ENCODE results near the gene RANBP1.

Gene RANBP1

GRCh38 chr22:20140107-20140445 is 24.2 kb downstream of the RANBP1 start:
- Mint-ChIP-seq H3K27me3 (no peaks in the 10 kb centered on the region), H3K4me3 (no peak overlapping the region), H3K4me1 (peaks cover 16% of the 10 kb centered on the region), H3K27ac (no peak overlapping the region), H3K36me3 (ENCODE audit: low read depth) (peaks cover 4% of the 10 kb centered on the region), H3K9me3 (no peaks in the 10 kb centered on the region)
- no peak for ATAC-seq
- DNase-seq, result no peak

DNA sequence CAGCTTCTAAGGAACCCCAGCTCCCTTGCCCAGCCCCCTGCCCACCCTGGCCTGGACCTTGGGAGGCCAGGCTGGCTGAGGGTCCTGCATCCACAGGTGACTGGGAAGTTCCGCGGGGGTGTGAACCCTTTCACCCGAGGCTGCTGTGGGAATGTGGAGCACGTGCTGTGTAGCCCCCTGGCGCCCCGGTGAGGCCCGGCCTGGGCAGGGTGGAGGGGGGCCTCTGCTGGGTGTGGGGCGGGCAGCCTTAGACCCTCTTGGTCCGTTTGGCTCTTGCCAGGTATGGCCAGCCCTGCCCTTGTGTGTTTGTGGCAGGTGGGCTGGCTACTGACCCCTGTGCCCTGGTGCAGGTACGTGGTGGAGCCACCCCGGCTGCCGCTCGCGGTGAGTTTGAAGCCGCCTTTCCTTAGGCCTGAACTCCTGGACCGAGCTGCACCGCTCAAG is 24.6 kb downstream of the RANBP1 start:
- no peak overlapping the region for H3K27ac Mint-ChIP-seq
- DNase-seq, result no peak
- H3K4me3 Mint-ChIP-seq, result no peak overlapping the region
- no peaks in the 10 kb centered on the region for H3K27me3 Mint-ChIP-seq
- peaks cover 4% of the 10 kb centered on the region for H3K36me3 Mint-ChIP-seq (ENCODE audit: low read depth)
- peaks cover 12% of the 10 kb centered on the region for H3K4me1 Mint-ChIP-seq
- no peak for ATAC-seq
- no peaks in the 10 kb centered on the region for H3K9me3 Mint-ChIP-seq

- DNase-seq (no peak), ATAC-seq (no peak)
- H3K36me3 Mint-ChIP-seq (ENCODE audit: low read depth), result peaks cover 1% of the 10 kb centered on the region
- H3K4me1 Mint-ChIP-seq, result peaks cover 10% of the 10 kb centered on the region
- no peaks in the 10 kb centered on the region for H3K9me3 Mint-ChIP-seq
- H3K4me3 Mint-ChIP-seq, result no peak overlapping the region
- H3K27me3 Mint-ChIP-seq, result no peaks in the 10 kb centered on the region
- no peak overlapping the region for H3K27ac Mint-ChIP-seq
Observed at GRCh38 chr22:20141186-20142077, 25.5 kb downstream of the RANBP1 start.

DNA sequence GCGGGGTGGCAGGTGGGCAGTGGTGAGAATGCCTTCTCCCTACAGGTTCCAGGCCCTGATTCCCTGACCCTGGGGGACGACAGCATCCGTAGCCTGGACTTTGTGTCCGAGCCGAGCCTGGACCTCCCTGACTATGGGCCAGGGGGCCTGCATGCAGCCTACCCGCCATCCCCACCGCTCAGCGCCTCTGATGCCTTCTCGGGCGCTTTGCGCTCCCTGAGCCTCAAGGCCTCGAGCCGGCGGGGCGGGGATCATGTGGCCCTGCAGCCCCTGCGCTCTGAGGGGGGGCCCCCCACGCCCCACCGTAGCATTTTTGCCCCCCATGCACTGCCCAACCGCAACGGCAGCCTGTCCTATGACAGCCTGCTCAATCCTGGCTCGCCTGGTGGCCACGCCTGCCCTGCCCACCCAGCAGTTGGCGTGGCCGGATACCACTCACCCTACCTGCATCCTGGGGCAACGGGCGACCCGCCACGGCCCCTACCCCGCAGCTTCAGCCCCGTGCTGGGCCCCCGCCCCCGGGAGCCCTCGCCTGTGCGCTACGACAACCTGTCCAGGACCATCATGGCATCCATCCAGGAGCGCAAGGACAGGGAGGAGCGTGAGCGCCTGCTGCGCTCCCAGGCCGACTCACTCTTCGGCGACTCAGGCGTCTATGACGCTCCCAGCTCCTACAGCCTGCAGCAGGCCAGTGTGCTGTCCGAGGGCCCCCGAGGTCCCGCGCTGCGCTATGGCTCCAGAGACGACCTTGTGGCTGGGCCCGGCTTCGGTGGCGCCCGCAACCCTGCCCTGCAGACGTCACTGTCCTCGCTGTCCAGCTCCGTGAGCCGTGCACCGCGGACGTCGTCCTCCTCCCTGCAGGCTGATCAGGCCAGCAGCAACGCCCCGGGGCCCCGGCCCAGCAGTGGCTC is 27.1 kb downstream of the RANBP1 start:
- DNase-seq (no peak), ATAC-seq (no peak)
- Mint-ChIP-seq H3K4me1 (peaks cover 7% of the 10 kb centered on the region), H3K27me3 (no peaks in the 10 kb centered on the region), H3K36me3 (ENCODE audit: low read depth) (no peaks in the 10 kb centered on the region), H3K4me3 (no peak overlapping the region), H3K27ac (no peak overlapping the region), H3K9me3 (no peaks in the 10 kb centered on the region)

DNA sequence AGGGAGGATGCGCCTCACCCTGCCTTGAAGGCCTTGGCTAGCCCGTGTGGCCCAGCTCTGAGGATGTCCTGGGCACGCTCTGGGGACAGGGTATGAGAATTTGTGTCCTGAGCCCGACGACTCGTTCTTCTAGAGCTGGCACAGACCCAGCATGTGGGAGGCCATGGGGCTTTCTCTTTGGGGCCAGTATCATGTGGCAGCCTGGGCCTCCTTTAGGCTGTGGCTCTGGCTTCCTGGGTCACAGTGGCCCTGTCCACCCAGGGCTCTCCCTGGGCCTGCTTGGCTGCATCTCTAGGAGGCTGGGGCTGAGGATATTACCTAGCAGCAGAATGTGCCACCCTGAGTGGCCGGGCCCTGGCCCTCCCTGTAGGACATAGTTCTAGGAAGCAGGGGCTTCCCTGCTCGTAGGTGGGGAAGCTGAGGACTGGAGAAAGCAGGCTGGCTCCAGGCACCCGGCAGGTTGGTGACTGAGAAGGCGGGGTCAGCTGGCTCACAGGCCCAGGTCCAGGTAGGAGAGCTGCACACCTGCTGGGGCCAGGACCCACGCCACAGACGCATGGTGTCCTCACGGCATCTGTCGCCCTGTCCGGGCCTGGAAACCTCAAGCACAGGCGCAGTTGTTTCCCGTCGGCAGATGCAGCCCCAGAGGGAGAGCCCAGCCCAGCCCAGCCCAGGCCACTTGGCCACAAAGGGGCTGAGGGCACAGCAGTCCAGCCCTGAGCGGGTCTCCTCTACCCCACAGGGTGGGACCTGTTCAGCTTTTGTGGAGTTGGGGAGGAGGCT is 28.2 kb downstream of the RANBP1 start:
- H3K4me1 Mint-ChIP-seq, result peaks cover 5% of the 10 kb centered on the region
- DNase-seq, result no peak

DNA sequence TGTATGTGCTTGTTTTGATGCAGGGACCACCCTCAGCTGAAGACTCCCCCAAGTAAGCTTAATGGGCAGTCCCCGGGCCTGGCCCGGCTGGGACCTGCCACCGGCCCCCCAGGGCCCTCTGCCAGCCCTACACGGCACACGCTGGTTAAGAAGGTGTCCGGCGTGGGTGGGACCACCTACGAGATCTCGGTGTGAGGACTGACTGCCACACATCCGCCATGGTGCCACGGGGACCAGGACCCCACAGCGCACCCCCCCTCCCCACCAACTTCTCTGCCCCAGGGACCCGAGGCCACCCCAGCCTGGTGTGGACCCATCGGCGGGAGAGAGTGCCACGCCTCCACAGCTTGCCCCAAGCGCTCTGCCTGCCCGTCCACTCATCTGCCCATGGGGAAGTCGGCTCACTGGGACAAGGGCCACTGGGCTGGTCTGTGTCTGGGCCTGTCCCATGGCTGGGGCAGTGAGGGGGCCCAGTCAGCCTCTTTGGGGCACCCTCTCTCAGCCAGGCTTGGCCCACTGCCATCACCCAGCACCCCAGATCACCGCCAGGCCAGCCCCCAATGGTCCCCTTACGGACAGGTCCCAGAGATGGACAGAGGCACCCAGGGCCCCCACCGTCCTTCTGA is 29.4 kb downstream of the RANBP1 start:
- peaks cover 5% of the 10 kb centered on the region for H3K4me1 Mint-ChIP-seq
- H3K27me3 Mint-ChIP-seq, result no peaks in the 10 kb centered on the region
- no peaks in the 10 kb centered on the region for H3K9me3 Mint-ChIP-seq
- H3K27ac Mint-ChIP-seq, result no peak overlapping the region
- ATAC-seq (no peak), DNase-seq (no peak)
- H3K36me3 Mint-ChIP-seq (ENCODE audit: low read depth), result no peaks in the 10 kb centered on the region
- H3K4me3 Mint-ChIP-seq, result no peak overlapping the region

More for the DNA sequence above, 28.2 kb downstream of the RANBP1 start:
- Mint-ChIP-seq H3K36me3 (ENCODE audit: low read depth) (no peaks in the 10 kb centered on the region), H3K9me3 (no peaks in the 10 kb centered on the region), H3K27ac (no peak overlapping the region), H3K4me3 (no peak overlapping the region), H3K27me3 (no peaks in the 10 kb centered on the region)
- ATAC-seq, result no peak

DNA sequence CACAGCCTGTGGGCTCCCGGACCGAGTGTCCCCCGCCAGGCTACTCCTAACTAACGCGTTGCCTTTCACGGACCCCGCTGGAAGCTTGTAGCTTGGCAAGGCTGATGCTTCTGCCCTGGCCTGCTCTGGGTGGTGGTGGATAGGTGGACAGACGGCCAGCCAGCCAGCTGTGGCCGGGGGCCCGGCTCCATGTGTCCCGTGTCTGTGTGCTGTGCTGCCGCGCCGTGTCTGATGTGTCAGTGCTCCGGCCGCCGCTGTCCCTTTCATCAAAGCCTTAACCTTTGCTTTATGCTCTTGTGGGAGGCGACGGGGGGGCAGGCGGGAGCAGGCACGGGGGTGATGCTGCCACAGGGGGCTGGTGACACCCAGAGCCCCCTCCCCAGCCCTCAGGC is 29.9 kb downstream of the RANBP1 start:
- ATAC-seq, result no peak
- H3K9me3 Mint-ChIP-seq, result no peaks in the 10 kb centered on the region
- peaks cover 5% of the 10 kb centered on the region for H3K4me1 Mint-ChIP-seq
- DNase-seq, result no peak
- no peaks in the 10 kb centered on the region for H3K27me3 Mint-ChIP-seq
- H3K27ac Mint-ChIP-seq, result no peak overlapping the region
- H3K36me3 Mint-ChIP-seq (ENCODE audit: low read depth), result no peaks in the 10 kb centered on the region
- no peak overlapping the region for H3K4me3 Mint-ChIP-seq

DNA sequence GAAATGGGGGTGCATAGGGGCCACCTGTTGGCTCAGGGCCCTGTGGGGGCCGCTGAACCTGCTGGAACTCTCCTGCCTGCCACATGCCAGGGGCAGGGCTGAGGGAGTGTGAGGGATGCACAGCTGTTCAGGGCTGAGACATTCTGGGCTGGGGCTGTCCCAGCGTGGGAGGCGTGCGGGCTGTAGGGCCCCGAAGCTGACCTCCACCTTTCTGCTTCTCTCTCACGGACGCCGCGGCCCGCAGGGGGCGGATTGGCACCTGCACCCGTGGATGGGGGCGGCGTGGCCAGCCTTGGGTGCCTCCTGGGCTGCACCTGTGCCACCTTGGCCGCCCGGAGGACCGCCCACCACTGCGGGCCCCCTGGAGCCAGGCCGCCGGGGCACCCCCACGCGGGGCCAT is 30.9 kb downstream of the RANBP1 start:
- H3K9me3 Mint-ChIP-seq, result no peaks in the 10 kb centered on the region
- H3K27me3 Mint-ChIP-seq, result no peaks in the 10 kb centered on the region
- no peak overlapping the region for H3K27ac Mint-ChIP-seq
- H3K36me3 Mint-ChIP-seq (ENCODE audit: low read depth), result no peaks in the 10 kb centered on the region
- ATAC-seq, result peak; percentile 26
- H3K4me3 Mint-ChIP-seq, result no peak overlapping the region
- peaks cover 5% of the 10 kb centered on the region for H3K4me1 Mint-ChIP-seq
- DNase-seq, result no peak

DNA sequence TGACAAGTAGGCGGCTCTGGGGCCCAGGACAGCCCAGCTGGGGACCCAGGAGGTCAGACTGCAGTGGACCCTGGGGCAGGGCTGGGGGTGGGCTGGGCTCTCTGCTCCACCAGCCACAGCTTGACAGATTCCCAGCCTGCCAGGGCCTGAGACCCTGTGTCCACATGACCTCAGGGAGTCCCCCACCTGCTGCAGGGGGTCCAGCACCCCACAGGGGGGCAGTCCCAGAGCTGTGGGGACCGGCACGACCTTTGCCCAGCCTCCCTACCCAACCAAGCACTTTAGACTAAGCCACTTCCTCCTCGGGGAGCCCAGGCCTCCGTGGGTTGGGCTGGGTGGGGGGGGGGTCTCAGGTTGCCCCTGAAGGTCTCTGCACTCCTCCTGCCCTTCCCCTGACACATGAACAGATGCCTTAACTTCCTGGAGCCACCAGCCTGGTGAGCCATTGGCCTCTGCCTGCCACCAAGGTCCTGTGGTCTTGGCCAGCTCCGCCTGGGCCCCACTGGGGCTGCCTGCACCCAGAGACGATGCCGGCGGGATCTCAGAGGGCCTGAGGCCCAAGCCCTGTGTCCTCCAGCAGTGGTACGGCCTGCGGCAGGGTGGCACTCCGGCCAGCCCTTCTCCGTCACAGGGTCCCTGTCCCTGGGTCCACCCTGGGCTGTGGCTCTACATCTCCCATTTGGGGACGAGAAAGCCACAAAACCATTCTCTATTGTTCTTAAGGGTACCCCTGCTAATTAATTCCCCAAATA is 31.5 kb downstream of the RANBP1 start:
- H3K4me1 Mint-ChIP-seq, result peaks cover 5% of the 10 kb centered on the region
- no peaks in the 10 kb centered on the region for H3K36me3 Mint-ChIP-seq (ENCODE audit: low read depth)
- no peaks in the 10 kb centered on the region for H3K9me3 Mint-ChIP-seq
- H3K4me3 Mint-ChIP-seq, result no peak overlapping the region
- ATAC-seq, result no peak
- no peaks in the 10 kb centered on the region for H3K27me3 Mint-ChIP-seq
- DNase-seq, result no peak
- no peak overlapping the region for H3K27ac Mint-ChIP-seq

GRCh38 chr22:20148414-20148813 is 32.5 kb downstream of the RANBP1 start:
- no peak for DNase-seq
- Mint-ChIP-seq H3K27ac (no peak overlapping the region), H3K4me1 (peaks cover 5% of the 10 kb centered on the region), H3K4me3 (no peak overlapping the region), H3K27me3 (no peaks in the 10 kb centered on the region), H3K9me3 (no peaks in the 10 kb centered on the region), H3K36me3 (ENCODE audit: low read depth) (no peaks in the 10 kb centered on the region)
- ATAC-seq, result no peak

DNA sequence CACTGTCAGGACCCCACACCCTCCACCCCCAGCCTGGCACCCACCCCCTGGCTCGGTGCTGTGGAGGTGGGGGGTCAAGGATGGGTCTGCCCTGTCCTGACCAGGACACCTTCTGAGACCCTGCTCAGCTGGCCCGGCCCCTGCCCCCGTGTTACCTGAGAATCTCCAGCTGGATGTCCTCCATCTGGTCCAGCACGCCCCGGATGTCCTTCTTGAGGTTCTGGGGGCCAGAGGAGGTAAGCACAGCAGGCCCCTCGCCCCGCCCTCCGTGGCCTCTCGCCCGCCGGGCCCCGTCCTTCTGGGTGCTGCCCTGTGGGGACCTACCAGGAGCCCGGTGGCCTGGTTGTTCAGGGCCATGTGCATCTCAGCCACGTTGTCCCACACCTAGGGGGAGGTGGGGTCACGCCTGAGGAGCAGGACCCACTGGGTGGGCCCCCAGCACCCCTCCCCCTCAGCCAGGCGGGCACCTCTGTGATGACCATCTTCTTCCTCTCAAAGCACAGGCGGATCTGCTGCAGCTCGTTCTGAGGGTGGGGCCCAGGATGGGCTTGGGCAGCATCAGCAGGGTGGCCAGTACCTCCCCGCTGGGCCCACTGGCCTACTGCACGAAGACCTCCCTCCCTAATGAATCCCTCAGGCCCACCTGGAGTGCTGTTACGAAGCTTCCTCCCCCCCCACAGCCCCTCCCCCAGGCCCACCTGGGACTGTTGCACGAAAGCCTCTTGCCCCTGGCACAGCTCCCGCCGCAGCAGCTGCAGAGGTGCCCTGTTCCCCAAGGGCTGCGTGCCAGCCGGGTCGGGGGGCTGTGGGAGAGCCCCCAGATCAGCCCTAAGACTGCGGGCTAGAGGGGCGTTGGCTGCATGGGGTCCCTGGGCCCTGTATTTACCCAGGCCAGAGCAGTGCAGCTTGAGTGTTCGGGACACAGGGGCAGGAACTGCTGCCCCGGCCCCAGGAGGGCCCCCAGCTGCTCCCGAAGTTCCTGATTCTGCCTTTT is 33.6 kb downstream of the RANBP1 start:
- ATAC-seq (no peak), DNase-seq (no peak)
- H3K4me3 Mint-ChIP-seq, result no peak overlapping the region
- no peaks in the 10 kb centered on the region for H3K27me3 Mint-ChIP-seq
- no peaks in the 10 kb centered on the region for H3K9me3 Mint-ChIP-seq
- peaks cover 5% of the 10 kb centered on the region for H3K4me1 Mint-ChIP-seq
- no peaks in the 10 kb centered on the region for H3K36me3 Mint-ChIP-seq (ENCODE audit: low read depth)
- no peak overlapping the region for H3K27ac Mint-ChIP-seq

- Mint-ChIP-seq H3K4me1 (peaks cover 5% of the 10 kb centered on the region), H3K27ac (peak within 1 kb of the TSS; percentile 49), H3K9me3 (no peaks in the 10 kb centered on the region), H3K36me3 (ENCODE audit: low read depth) (no peaks in the 10 kb centered on the region), H3K27me3 (no peaks in the 10 kb centered on the region), H3K4me3 (no peak within 1 kb of the TSS)
- DNase-seq (no peak), ATAC-seq (no peak)
Observed at GRCh38 chr22:20150381-20151275, 34.7 kb downstream of the RANBP1 start, which contains the start of gene CCDC188. Gene CCDC188, minus strand, starts transcription at chr22:20151055. Its CDS starts 69 bp downstream, at chr22:20150986.
